RWPE1 (cell line): ENCODE results near the gene GAPVD1.

Experiments
- CTCF ChIA-PET: fragments of 350-600 bp; sonication (Branson Sonifier 250); formaldehyde crosslinking; extraction: SDS; loops from one replicate; lab custom pipeline; 2021; lab: Yijun Ruan, JAX
- POLR2A ChIA-PET: fragments of 400-600 bp; formaldehyde crosslinking; extraction: SDS; loops from one replicate; lab custom pipeline; 2020; ENCODE audit warnings: antibody characterized with exemption; ENCODE audit not compliant: low non-redundant PET; lab: Yijun Ruan, JAX
- DNase-seq: peaks from one replicate; pipeline ENCODE4 v3.0.0; 2012; ENCODE audit warnings: low spot score
- H3K27ac ChIP-seq: fragments of 450-650 bp; 2 replicates; pipeline ENCODE4 v1.5.1; 2017
- TF ChIP-seq, protein P1 (sequence below): fragments of 450-650 bp; conservative IDR thresholded peaks from 2 replicates; pipeline ENCODE4 v1.5.1; 2017; ENCODE audit warnings: low read depth, mild to moderate bottlenecking

Gene GAPVD1

GRCh38 chr9:125378778-125379177 lies 117.2 kb downstream of the GAPVD1 start:
- DNase-seq, result no peak
- CTCF ChIA-PET, result no interaction called here
- TF ChIP-seq, protein P1, sequence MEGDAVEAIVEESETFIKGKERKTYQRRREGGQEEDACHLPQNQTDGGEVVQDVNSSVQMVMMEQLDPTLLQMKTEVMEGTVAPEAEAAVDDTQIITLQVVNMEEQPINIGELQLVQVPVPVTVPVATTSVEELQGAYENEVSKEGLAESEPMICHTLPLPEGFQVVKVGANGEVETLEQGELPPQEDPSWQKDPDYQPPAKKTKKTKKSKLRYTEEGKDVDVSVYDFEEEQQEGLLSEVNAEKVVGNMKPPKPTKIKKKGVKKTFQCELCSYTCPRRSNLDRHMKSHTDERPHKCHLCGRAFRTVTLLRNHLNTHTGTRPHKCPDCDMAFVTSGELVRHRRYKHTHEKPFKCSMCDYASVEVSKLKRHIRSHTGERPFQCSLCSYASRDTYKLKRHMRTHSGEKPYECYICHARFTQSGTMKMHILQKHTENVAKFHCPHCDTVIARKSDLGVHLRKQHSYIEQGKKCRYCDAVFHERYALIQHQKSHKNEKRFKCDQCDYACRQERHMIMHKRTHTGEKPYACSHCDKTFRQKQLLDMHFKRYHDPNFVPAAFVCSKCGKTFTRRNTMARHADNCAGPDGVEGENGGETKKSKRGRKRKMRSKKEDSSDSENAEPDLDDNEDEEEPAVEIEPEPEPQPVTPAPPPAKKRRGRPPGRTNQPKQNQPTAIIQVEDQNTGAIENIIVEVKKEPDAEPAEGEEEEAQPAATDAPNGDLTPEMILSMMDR, result no peak
- POLR2A ChIA-PET, result interaction anchor here (1.1 kb wide), 1 partner anchor 137 kb away, joined by 3 read pairs; the partner anchor contains the start of gene HSPA5
- H3K27ac ChIP-seq, result no peak overlapping the region

- POLR2A ChIA-PET, result no interaction called here
- CTCF ChIA-PET, result interaction anchor here (0.6 kb wide), 1 partner anchor 551 kb away, joined by 5 read pairs; no protein-coding TSS in a partner anchor
- H3K27ac ChIP-seq, result no peak overlapping the region
- TF ChIP-seq, protein P1, result no peak
- DNase-seq, result no peak
Observed at GRCh38 chr9:125379208-125379607, 117.6 kb downstream of the GAPVD1 start.

DNA sequence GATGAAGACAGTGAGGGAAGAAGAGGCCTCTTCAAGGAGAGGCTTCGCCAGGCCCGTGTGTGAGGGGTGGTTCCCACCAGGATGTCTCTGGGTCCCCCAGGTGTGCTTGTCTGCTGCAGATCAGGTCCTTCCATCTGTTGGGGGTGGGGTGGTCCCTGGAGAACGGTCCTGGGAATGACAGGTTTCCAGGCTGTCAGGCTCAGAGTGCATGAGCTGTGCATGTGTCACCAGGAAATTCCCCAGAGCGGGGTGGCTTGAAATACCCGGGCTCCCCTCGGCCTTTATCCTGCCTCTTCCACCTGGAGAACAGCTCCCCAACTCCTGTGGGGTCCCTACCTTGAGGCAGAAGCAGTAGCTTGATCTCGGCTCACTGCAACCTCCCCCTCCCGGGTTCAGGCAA lies 118.8 kb downstream of the GAPVD1 start:
- no peak for DNase-seq
- TF ChIP-seq, protein P1, result no peak
- ChIA-PET POLR2A (no interaction called here), CTCF (interaction anchor here (0.5 kb wide), 1 partner anchor 108 kb away, joined by 4 read pairs; no protein-coding TSS in a partner anchor)
- no peak overlapping the region for H3K27ac ChIP-seq

DNA sequence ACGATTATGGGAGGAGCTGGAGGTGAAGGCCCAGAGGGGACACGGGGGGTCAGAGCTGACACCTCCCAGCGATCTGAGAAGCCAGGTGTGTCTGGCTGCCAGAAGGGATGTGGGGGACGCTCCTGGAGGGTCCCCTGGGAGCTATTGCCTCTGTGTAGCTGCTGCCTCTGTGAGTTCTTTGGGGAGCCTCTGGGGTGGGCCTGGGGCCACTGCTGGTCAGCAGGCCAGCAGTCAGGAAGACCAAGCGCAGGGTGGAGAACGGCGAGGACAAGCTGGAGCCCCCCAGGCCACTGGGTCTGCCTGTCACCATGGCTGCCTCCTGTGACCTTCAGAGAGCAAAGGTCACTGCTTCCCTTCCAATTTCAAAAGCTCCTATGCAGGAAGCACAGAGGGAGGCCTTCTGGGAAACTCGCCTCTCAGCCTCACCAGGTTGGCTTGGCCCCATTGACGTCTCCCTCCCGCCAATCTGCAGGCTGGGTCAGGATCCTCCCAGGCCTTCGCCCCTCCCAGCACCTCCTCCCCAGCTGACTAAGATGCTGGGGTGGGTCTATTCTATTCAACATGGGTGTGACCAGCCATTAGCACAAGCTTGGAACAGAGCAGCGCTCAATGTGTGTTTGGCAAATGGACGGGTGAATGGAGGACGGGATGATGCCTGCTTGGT lies 126.4 kb downstream of the GAPVD1 start:
- POLR2A ChIA-PET, result no interaction called here
- no peak overlapping the region for H3K27ac ChIP-seq
- TF ChIP-seq, protein P1, result no peak
- no peak for DNase-seq
- CTCF ChIA-PET, result no interaction called here

DNA sequence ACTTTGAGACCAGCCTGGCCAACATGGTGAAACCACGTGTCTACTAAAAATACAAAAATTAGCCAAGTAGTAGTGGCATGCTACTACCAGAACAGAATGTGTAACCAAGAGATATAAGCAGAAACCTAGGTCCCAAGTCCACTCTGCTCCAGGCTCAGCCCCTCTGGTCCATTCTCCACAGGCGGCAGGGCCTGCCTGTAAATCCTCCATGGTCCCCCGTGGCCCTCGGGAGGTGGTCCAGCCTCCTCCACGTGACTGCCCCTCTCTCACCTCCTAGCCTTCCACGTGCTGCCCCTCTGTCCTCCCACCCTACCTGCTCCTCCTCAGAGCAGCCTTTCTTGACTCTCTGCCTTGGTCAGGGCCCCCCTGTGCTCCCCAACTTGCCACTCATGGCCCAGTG lies 127.4 kb downstream of the GAPVD1 start:
- CTCF ChIA-PET, result no interaction called here
- POLR2A ChIA-PET, result no interaction called here
- no peak overlapping the region for H3K27ac ChIP-seq
- TF ChIP-seq, protein P1, result no peak
- DNase-seq, result no peak

DNA sequence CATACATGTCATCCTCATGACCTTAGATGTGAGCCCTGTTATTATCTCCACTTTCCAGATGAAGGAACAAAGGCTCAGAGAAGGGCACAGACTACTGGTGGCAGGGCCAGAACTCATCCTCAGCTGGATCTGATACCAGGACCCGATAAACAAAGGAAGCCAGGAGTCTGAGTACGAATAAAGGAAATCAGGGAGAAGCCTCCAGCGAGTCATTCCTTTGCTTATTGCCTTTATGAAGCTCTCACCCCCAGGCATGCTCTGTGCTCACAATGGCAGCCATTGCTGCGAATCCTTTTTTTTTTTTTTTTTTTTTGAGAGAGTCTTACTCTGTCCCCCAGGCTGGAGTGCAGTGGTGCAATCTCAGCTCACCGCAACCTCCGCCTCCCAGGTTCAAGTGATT lies 130.1 kb downstream of the GAPVD1 start:
- no peak for DNase-seq
- ChIA-PET CTCF (interaction anchor here (0.6 kb wide), 1 partner anchor 985 kb away, joined by 6 read pairs; no protein-coding TSS in a partner anchor), POLR2A (no interaction called here)
- TF ChIP-seq, protein P1, result no peak
- H3K27ac ChIP-seq, result no peak overlapping the region
